ENCODE data around the gene NXPH4.

DNA sequence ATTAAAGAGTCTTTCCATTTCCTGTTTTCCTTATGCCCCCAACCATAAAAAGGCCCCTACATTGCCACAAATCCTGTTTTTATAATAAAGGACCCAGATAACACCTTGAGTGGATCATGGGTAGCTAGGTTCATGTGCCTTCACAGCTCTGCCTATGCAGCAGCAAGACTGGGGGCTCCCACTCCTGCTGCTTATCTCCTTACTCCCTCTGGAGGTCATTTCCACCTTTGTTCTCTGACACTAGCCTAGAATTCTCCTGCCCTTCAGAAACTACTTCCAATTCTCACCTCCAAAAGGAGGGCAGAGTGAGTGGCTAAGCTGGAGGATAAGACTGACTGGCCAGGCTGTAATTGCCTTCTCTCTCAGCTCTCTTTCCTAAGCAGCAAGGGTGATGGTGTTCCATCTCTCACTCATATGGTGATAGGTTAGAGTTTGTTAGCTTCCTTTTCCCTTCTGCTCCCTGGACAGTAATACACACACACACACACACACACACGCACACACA, 54.4 kb downstream of the NXPH4 start:
- TF ChIP-seq, protein P1, sequence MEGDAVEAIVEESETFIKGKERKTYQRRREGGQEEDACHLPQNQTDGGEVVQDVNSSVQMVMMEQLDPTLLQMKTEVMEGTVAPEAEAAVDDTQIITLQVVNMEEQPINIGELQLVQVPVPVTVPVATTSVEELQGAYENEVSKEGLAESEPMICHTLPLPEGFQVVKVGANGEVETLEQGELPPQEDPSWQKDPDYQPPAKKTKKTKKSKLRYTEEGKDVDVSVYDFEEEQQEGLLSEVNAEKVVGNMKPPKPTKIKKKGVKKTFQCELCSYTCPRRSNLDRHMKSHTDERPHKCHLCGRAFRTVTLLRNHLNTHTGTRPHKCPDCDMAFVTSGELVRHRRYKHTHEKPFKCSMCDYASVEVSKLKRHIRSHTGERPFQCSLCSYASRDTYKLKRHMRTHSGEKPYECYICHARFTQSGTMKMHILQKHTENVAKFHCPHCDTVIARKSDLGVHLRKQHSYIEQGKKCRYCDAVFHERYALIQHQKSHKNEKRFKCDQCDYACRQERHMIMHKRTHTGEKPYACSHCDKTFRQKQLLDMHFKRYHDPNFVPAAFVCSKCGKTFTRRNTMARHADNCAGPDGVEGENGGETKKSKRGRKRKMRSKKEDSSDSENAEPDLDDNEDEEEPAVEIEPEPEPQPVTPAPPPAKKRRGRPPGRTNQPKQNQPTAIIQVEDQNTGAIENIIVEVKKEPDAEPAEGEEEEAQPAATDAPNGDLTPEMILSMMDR (conservative IDR thresholded peaks at IDR 0.05; ENCODE audit: low read depth, low read length): no peak
- no peak for TF ChIP-seq EZH2 (IDR thresholded peaks at IDR 0.05; ENCODE audit: borderline replicate concordance, low read depth, low read length, poor library complexity, severe bottlenecking)

Measured in A673 (cell line).